Left forelimb (tissue), 1 donor: ENCODE measurements around the gene NHLH1.
A peak's percentile ranks its signal among the peaks of the same experiment; 100 is the strongest.
"Not testable (repeated sequence)": the region's sequence is repeated elsewhere in the genome, so short reads cannot be mapped to it uniquely, and the experiment has no call there.

Experiments used
- DNase-seq: peaks from one replicate; pipeline ENCODE4 v3.0.0-alpha.2; 2018; ENCODE audit warnings: low spot score

The NHLH1 gene

DNA sequence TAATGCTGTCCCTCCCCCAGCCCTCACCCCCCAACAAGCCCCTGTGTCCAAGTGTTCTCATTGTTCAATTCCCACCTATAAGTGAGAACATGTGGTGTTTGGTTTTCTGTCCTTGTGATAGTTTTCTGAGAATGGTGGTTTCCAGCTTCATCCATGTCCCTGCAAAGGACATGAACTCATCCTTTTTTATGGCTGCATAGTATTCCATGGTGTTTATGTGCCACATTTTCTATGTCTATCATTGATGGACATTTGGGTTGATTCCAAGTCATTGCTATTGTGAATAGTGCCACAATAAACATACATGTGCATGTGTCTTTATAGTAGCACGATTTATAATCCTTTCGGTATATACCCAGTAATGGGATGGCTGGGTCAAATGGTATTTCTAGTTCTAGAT is 17.9 kb downstream of the NHLH1 start:
- not testable (repeated sequence) for DNase-seq

- not testable (repeated sequence) for DNase-seq
Measured at GRCh38 chr1:160388406-160388805, 21.5 kb downstream of the NHLH1 start.

DNA sequence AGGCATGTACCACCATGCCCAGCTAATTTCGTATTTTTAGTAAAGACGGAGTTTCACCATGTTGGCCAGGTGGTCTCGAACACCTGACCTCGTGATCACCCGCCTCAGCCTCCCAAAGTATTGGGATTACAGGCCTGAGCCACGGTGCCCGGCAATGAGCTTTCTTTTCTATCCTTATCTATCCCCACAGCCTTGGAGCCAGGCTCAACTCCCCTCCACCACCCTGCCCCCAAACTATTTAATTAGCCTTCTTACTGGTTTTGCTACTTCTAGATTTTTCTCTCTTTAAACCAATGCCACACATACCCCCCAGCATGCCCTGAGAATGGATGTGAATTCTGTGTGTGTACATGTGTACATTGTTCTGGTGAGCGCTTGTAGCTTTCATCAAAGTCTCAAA is 27.8 kb downstream of the NHLH1 start:
- DNase-seq: peak; percentile 36

GRCh38 chr1:160397651-160398050 is 30.8 kb downstream of the NHLH1 start:
- DNase-seq: no peak

DNA sequence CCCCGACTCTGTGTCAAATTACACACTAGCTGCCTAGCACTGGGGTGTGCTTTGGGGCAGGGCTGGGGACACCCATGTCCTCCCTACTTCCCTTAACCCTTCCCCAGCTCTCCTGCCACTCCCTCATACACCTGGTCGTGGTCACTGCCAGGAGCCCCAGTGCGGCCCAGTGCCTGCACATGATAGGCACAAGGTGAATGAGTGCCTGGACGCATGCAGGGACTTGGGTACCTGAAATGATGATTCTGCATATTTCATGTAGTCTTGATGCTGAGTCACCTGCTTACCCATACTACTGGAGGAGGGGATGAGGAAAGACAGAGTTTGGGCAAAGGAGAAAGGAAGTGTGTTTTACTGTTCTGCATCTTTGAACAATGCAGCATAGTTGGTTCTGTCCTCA is 32.0 kb downstream of the NHLH1 start:
- DNase-seq: no peak

DNA sequence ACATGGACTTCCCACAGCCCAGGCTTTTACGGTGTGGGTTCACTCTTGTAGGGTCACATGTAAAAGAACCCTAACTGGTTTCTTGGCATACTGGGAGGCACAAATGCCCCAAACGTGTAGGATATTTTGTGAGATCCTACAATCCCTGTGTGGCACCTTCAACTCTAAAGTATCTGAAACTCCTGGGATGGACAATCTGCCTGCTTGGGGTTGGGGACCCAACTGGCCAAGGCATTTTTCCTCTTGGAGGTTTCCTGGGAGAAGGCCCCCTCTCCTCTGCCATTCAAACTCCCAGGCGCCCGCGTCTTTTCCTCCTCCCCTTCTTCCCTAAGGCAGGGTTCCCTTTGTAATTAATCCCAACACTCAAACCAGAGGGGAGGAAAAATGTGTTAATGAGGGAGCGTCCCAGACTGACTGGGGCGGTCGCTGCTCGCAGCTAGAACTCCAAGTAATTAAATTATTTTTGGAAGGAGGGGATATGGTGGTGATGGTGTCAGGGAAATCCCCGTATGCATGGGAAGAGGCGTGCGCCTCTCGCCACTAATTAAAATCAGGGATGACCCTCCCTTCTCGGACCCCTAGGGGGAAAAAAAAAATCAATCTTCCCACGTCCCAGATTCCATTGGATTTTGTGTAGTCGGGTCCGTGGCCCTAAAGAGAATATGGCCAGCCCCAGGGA is 32.8 kb downstream of the NHLH1 start:
- no peak for DNase-seq

DNA sequence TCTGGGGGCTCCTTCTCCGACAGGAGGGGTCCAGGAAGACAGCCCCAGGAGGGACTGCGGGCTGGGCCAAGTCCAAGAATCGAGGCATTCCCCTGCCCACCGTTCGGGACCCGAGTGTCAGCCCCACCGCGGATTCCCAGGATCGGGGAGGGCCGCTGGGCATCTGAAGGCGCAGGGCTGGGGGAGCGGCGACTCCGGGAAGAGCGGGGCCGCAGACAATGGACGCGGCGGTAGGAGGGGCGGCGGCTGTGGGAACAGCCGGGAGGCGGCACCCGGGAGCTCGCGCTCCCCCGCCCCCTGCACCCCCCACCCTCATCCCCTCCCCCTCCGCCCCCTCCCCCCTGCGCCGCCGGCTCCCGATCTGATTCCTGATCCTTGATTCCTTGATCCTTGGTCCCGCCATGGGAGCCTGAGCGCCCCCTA is 33.4 kb downstream of the NHLH1 start, which contains the start of gene VANGL2:
TSS of gene VANGL2 (plus strand) at position 342 of the 423 bp plus-strand sequence. CDS start 15,274 bp downstream, outside the sequence.
- peak; percentile 93 for DNase-seq

- DNase-seq: peak; percentile 76
Measured at GRCh38 chr1:160400646-160401486, 34.0 kb downstream of the NHLH1 start.

DNA sequence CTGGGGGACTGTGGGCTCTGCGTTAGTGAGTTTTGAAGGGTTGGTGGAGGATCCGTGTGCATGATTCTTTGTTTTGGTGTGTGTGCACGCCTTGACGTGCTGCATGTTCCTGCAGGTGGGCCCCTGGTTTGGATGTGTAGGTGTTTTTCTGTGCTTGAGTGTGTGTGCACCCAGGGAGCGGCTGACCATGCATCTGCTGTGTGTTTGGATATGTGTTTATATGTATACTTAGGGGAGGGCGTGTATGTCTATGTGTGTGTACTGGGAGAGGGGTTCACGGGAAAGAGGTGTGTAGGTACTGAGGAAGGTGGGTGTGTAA is 34.6 kb downstream of the NHLH1 start:
- DNase-seq: no peak

DNA sequence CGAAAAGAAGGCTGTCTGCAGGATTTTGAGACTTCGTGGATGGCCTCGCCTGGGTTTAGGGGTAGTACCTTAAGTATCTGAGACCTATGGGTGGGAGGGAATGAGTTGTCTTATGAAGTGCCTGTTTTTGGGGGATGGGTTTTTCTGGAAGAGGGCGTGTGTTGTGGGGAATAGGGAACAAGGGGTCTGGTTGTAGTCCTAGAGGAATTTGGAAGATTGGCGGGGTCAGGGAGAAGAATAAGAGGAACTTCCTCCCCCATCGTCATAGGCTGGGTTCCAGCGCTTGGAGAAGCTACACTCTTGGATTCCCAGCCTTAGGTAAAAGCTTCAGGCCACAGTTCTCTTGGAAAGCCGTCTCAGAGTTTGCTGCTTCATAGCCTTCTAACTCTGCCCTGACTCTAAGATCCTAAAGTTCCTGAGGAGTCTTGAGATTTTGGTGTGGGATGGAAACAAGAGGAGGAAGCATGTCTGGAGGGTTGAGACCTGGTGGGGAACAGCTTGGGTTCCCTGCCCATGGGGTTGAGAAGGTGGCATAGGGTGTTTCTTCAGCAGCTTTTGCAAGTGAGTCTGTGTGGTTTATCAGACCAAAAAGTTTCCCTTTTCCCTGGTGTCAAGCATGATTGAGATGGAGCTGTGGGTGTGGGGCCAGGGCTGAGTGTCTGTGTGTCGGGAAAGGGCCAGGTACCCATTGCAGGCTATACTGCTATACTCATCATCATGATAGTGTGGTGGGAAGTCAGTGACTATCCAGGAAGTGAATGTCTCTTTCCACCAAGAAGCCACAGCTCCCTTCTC is 35.3 kb downstream of the NHLH1 start:
- no peak for DNase-seq

GRCh38 chr1:160403244-160403643 is 36.4 kb downstream of the NHLH1 start:
- no peak for DNase-seq

DNA sequence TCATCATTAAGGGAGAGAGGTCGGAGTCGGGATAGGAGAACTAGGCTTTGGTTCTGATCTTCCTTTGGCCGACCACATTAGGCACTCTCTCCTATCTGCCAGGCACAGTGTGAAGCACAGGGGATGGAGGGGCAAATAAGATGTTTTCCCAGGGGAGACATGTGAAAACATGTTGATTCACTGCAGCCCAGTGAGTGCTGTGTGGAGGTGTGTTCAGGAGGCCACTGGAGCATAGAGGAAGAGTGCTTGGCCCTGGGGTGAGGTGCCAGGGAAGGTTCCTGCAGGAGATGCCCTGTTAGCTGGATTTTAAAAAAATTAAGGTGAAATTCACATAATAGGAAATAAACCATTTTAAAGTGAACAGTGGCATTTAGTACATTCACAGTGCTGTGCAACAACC is 37.2 kb downstream of the NHLH1 start:
- DNase-seq: no peak

DNA sequence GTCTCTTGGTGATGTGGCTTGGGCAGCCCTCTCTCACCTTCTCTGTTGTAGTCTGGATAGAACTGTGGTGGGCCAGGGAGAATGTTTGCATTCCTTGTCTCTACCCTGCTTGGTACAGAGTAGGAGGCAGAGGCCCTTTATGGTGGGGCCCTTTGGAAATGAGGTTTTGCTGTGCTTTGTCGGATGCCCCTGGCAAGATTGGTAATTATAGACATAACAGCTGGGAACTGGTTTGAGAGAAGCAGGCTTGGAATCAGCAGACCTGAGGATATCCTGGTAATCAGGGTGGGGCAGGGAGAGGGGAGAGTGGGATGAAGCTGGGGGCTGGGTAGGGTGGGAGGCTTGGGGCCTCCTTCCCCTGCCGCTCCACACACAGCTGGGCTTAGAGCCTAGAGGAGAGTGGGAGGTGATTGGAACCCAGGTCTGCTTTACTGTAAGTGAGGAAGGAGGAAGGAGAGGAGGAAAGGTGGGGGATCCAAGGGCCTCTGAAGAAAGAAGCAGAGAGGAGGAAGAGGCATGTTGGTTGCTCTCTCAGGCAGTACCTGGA is 38.5 kb downstream of the NHLH1 start:
- no peak for DNase-seq

GRCh38 chr1:160406131-160406968 is 39.5 kb downstream of the NHLH1 start:
- peak; percentile 40 for DNase-seq

- peak; percentile 54 for DNase-seq
Measured at GRCh38 chr1:160407839-160408801, 41.2 kb downstream of the NHLH1 start.

GRCh38 chr1:160408864-160409263 is 42.0 kb downstream of the NHLH1 start:
- DNase-seq: peak; percentile 12

- peak; percentile 62 for DNase-seq
Measured at GRCh38 chr1:160409486-160409885, 42.6 kb downstream of the NHLH1 start.

- DNase-seq: peak; percentile 85
Measured at GRCh38 chr1:160410406-160411005, 43.6 kb downstream of the NHLH1 start.

DNA sequence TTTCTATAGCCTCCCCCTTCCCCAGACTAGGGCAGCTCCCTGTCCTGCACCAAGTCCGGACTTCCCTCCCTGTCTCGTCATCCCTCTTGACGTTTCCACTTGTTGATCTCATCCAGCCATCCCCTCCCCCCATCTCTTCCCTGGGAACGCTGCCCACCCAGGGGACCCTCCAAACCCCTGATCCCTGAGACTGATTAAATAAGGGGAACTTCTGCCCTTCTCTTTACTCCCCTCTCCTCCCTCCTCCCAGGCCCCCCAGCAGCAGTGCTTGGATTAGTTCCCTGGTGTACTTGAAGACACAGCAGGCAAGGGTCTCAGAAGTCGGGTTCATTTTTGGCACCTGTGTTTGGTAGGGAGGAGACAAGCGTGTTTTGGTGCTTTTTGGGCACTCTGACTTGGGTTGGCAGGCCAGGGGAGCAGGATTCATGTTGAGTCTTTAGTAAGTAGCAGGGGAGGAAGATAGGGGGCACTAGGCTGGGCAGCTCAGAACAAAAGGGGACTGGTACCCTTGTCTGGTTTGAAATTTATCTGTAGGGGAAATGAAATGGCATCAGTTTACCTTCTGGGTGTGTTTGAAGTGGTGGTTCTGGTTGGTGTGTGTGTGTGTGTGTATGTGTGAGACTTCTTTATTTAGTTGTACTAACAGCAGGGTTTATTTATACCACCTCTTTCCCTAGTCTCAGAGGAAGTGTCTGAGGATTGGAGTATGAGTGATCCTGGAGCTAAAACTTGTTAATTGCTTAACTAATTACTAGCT is 44.6 kb downstream of the NHLH1 start:
- DNase-seq: peak; percentile 65
